ES-I3 (cell line): ENCODE measurements around the gene CXCR5.

ENCODE experiments used
- H3K36me3 ChIP-seq: 2 replicates; pipeline ENCODE4 v1.6.1; 2013; ENCODE audit warnings: mild to moderate bottlenecking, low read length, control low read depth, moderate library complexity; ENCODE audit not compliant: insufficient read depth
- H3K4me1 ChIP-seq: 2 replicates; pipeline ENCODE4 v1.6.1; 2013; ENCODE audit warnings: mild to moderate bottlenecking, control low read depth, low read length; ENCODE audit not compliant: insufficient read depth
- H3K9ac ChIP-seq: 2 replicates; pipeline ENCODE4 v1.6.1; 2013; ENCODE audit warnings: low read depth, mild to moderate bottlenecking, low read length, moderate library complexity
- H3K9me3 ChIP-seq: 2 replicates; pipeline ENCODE4 v1.6.1; 2013; ENCODE audit warnings: mild to moderate bottlenecking, low read length, moderate library complexity; ENCODE audit not compliant: control insufficient read depth, insufficient read depth

CXCR5 gene

DNA sequence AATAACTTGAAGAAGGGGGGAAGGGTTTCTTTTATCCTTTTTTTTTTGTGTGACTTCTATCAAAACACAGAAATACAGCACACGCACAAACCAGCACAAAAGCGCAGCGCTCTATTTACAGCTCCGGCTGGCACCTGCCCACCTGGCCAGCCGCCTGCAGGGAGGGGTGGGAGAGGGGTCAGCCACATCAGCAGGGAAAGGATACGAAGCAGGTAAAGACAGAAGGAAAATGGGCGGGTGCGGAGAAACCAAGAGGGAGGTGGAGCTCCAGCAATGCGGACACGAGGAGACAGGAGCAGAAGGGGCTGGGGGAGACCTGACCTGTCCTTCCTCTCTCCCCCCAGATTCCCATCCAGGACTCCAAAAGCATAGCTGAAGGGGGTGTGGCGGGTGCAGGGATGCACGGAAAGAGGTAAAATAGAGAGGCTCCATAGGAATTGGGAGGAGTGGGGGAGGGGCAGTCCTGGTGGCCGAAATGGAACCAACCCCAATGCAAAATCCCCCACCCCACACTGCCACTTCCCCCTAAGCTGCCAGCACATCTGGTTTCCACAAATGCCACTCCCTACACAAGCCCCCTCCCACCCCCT is 14.1 kb downstream of the CXCR5 start:
- Histone ChIP-seq H3K9ac (no peak overlapping the region), H3K9me3 (no peaks in the 10 kb centered on the region), H3K4me1 (peaks cover 7% of the 10 kb centered on the region; the same call in 1 of the 2 replicates), H3K36me3 (peaks cover 7% of the 10 kb centered on the region; the same call in 1 of the 2 replicates)

DNA sequence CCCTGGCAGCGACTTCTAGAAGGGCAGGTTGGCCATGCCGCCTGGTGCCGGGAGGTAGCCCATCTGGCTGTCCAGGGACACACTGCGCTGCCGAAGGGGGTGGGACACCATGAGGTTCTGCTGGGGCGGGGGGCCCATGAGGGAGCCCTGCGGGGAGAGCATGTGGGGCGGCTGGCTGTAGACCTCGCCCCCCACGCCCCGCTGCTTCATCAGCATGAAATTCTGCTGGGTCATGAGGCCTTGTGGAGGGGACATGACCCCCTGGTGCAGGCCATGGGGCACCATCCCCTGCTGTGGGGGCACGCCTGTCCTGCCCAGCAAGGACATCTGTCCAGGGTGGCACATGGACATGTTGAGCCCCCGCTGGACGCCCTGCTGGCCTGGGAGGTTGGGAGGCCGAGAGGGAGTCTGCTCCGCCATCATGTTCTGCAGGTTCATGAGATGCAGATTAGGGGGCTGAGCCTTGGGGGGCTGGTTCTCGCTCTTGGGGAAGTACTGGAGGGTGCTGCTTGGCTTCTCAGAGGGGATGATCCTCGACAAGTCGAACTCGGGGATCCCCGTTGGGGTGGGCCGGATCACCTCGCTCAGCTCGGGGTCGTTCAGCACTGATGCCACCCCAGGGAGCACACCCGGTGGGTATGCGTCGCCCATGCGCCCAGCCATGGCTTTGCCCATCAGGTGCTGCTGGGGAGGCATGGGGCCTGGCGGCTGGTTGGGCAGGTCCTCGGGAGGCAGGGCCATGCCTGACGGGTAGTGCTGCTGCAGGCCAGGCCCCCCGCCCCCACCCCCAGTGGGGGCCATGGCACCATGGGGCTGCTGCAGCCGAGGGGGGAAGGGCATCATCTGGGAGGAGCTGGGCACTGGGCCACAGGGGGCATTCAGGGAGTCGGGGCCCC is 15.0 kb downstream of the CXCR5 start:
- Histone ChIP-seq H3K4me1 (peaks cover 7% of the 10 kb centered on the region; the same call in 1 of the 2 replicates), H3K9ac (no peak overlapping the region), H3K9me3 (no peaks in the 10 kb centered on the region), H3K36me3 (peaks cover 12% of the 10 kb centered on the region)

DNA sequence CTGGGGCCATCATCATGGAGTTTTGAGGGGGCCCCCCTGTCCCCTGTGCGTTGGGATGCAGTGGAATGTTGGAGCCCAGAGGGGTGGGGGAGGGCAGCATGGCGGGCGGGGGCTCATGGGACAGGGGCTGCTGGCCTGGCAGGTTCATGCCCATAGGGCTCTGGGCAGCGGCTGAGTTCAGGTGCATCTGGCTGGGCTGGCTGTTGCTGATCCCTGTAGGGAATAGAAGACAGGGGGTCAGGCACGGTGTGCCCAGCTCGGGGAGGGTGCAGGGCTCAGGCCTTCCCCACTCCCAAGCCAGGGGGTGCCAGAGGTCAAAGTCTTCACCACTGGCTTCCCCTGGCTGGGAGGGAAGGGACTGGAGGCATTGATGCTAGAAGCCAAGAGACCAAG is 15.6 kb downstream of the CXCR5 start:
- Histone ChIP-seq H3K9ac (no peak overlapping the region), H3K4me1 (peaks cover 7% of the 10 kb centered on the region; the same call in 1 of the 2 replicates), H3K36me3 (peaks cover 18% of the 10 kb centered on the region)

DNA sequence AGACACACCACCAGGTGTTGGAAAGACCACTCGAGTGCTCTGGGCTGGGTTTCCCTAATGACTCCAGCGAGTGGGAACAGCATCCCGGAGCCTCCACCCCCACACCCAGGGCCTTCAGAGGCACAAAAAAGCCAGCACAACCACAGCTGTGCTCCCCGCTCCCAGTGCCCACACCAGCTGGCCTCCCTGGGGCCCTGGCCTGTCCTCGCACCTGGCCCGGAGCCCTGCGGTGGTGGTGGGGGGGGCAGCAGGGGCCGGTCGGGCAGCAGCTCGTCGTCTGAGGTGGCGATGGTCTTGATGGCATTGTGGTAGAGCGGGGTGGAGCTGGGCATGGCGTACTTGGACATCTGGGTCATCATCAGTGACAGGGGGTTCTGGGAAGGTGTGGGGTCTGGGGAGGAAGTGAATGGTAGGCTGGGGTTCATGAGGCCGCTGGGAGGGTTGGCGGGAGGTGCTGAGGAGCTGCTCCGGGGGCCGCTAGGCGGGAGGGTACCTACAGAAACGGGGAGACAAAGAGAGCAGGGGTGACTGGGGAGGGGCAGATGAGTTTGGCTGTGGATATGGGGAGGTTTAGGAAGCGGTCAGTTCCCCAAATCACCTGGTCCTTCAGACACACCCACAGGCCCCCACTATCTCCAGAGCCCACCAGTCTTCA is 16.1 kb downstream of the CXCR5 start:
- Histone ChIP-seq H3K9me3 (no peaks in the 10 kb centered on the region), H3K4me1 (peaks cover 7% of the 10 kb centered on the region; the same call in 1 of the 2 replicates), H3K9ac (no peak overlapping the region), H3K36me3 (peaks cover 23% of the 10 kb centered on the region)

More for the DNA sequence above, 15.6 kb downstream of the CXCR5 start:
- no peaks in the 10 kb centered on the region for H3K9me3 ChIP-seq

DNA sequence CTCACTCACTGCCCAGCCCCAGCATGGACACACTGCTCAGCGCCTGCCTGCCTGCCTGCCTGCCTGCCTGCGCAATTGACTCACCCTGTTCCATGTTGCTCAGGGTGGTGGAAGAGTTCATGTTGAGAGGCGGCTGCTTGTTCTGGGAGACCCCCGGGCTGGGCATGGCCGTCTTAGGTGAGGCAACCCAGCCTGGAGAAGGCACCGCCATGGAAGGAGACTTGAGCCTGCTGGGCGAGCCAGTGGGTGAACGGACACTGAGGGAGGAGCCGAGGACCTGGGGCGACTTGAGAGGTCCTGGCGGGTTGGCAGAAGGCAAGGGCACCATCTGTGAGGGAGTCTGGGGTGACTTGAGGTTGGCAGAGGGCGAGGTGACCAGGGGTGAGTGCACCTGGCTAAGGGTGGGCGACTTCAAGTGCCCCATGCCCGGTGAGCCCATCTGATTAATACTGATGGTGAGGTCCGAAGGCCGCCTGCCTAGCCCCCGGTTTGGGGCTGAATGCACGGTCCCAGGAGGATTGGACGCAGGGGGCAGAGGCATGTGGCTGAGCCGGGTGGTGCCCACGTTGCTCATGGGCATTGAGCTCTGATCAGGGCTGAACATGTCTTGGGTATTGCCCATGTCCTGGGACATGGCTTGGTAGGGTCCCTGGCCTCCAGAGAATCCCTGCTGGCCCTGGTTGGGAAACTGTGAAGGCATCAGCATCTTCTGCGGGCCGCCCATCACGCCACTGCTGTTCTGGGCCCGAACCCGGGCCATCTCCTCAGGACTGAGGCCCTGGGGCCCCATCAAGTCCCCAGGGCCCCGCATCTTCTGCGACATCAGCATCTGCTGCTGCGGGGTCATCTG is 17.1 kb downstream of the CXCR5 start:
- Histone ChIP-seq H3K36me3 (peaks cover 25% of the 10 kb centered on the region), H3K4me1 (peaks cover 7% of the 10 kb centered on the region; the same call in 1 of the 2 replicates), H3K9ac (no peak overlapping the region), H3K9me3 (no peaks in the 10 kb centered on the region)

DNA sequence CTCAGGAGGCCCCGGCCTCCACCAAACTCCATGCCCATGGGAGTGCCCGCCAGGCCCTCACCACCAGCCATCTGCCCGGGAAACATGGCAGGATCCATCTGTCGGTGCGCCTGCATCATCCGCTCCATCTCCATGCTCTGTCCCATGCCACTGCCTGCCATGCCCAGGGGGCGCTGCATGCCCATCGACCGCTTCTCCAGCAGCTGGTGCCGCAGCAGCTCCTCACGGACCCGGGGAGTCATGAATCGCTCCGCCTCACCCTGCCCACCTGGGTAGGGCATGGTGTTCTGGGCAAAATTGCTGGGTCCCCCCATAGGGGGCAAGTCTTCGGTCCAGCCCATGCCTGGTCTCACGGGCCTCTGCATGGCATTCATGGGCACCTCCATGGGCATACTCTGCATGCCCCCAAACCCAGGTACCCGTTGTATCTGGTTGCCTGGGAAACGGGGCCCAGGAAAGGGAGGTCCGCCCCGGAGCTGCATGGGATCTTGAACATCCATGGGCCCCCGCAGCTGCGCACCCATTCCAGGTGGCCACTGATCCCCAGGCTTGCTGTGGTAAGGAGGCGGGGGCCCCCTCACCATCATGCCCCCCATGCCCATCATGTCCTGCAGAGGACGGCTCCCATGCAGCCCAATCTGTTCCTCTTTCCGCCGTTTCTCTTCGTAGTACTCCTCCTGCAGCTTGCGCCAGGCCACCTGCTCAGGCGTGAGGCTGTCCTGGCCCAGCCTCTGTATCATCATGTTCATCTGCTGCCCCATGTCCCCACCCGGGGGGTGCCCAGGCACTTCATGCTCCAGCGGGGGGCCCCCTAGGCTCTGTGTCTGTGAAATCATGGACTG is 18.0 kb downstream of the CXCR5 start:
- H3K4me1 ChIP-seq: peaks cover 2% of the 10 kb centered on the region; the same call in 1 of the 2 replicates
- no peak overlapping the region for H3K9ac ChIP-seq
- H3K9me3 ChIP-seq: no peaks in the 10 kb centered on the region
- peaks cover 32% of the 10 kb centered on the region for H3K36me3 ChIP-seq

DNA sequence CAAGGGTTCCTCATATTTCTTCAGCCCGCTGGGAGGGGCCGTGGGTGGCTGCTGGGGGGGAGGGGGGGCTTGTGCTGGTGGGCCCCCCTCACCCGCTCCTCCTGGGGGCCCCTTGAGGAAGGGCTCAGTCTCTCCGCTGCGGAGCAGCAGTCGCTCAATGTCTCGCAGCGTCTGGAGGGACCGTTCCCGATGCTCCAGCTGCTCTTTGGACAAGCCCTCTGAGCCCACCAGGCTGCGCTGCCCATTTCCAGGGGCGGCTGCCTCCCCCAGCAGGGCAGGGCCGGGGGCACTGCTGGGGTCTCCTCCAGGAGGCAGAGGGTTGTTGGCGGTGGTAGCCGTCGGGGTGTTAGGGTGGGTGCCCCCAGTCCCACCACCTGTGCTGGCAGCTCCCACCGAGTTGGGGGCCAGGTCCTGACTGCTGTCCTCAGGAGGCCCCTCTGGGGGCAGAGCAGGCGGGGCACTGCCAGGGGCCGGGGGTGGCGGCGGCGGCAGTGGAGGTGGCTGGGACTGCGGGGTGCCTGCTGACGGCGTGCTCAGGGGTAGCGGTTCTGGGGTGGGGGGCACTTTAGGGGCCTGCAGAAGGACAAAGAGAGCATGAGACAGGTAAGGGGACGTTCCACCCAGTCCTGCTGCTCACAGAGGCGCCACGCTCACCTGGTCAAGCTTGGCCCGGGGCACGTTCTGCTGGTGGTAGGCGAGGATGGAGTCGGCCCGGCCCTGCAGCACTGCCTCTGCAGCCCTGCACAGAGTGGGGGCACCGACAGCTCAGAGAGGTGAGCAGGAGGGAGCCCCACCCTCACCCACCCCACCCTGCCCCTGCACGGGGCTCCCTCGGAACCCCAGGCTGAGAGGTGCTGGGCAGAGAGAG is 18.9 kb downstream of the CXCR5 start:
- H3K36me3 ChIP-seq: peaks cover 38% of the 10 kb centered on the region
- no peak overlapping the region for H3K9ac ChIP-seq
- H3K4me1 ChIP-seq: peaks cover 4% of the 10 kb centered on the region; the same call in 1 of the 2 replicates
- H3K9me3 ChIP-seq: no peaks in the 10 kb centered on the region

DNA sequence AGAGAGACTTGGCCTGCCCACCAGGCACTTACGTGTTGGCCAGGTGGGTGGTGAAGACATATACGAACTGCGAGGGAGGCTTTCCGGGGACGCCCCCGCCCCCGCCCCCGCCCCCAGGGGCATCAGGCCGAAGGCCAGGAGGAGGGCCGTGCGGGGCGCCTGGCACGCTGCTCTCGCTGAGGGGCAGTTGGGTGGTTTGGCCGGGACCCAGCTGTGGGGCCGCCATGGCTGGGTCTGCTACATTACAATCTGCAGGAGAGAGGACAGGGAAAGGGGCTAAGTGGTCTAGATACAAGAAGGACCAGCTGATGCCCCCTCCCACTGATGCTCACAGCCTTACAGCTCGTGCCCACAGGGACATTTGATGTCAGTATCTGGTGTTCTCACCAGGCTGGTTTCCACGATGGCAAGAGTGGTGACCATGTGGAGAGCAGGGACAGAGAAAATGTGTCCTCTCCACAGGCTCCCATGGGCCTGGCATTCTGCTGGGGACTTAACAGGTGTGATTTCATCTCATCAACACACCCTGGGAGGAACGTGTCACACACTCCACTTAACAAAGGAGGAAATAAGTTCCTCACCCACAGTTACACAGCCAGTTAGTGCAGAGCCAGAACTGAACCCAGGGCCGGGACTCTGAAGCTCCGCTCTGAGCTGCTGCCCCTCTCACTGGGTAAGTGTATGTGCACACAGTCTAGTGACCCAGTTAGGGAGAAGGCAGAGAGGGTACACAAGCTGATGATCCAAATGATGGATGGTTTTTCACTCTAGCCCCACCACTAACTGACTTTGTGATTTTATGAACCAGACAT is 19.7 kb downstream of the CXCR5 start:
- H3K9ac ChIP-seq: no peak overlapping the region
- no peaks in the 10 kb centered on the region for H3K9me3 ChIP-seq
- peaks cover 38% of the 10 kb centered on the region for H3K36me3 ChIP-seq
- peaks cover 12% of the 10 kb centered on the region for H3K4me1 ChIP-seq

DNA sequence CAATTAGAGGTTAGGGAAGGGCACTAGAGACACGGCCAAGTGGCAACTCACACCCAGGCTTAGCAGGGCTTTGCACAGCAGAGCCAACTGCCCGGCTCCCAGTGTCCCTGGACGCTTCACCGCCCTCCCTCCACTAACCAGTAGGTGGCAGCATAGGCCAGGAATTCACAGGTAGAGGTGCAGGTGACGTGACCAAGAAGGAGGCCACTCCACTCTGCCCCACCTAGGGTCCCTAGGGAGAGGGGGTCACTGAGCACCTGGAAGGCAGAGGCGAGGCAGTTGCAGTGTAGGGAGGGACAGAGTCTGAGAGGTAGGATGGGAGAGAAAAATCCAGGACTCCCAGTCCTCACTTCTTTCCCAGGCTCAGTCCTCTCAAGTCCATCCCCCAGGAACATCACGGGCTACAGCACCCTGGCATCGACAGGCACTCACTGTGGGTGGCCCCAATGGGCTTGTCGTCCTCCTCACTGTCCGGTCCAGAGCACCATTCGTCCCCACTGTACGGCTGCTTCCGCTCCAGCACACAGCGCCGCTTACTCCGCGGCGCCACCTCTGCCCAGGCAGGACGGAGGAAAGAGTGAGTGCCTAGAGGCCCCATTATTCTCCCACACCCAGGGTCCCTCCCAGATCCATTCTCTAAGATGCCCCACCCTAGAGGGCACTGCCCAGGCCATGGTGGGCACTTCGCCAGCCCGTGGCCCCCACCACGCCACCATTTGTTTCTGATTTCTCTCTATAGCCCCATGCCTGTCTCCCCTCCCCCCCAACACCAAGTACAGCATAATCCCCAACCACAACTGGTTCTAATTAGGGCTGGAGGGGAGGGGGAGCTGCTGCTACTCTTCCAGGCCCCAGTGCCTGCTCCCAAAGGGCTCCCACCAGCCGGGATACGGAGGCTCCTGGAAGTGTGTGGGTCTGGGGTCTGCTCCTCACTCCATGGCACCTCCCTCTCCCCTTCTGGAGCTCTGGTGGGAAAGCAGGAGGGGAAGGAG is 23.7 kb downstream of the CXCR5 start:
- Histone ChIP-seq H3K36me3 (peaks cover 30% of the 10 kb centered on the region), H3K9me3 (no peaks in the 10 kb centered on the region), H3K4me1 (peaks cover 17% of the 10 kb centered on the region), H3K9ac (0 out of 2 replicates have a peak overlapping the region, but pooled peaks have one; percentile 1)

DNA sequence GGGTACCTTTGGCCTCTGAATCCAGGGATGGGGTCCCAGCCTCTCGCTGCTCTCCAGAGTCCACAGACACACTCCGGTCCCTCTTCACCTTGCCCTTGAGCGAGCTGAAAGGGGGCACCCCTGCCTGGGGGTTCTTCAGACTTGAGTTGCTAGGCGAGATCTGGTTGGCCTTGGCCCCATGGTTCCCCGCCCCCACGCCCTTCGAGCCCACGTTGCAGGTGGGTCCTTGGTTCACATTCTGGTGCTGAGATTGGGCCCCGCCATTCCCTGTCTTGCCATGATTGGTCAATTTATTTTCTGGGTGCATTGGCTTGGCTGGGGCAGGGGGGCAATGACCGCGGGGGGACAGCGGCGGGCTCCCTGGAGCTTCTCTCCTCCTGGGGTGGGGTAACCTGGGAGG is 24.6 kb downstream of the CXCR5 start:
- Histone ChIP-seq H3K9me3 (no peaks in the 10 kb centered on the region), H3K4me1 (peaks cover 17% of the 10 kb centered on the region), H3K36me3 (peaks cover 30% of the 10 kb centered on the region), H3K9ac (no peak overlapping the region)
